ENCODE data around the gene SH3RF1. TPM values are rescaled to one million over a fixed set of nuclear protein-coding genes. Genes with fewer than 3 reads are reported as not detected.

The SH3RF1 gene
- total RNA-seq, 1 experiment from 2014 or later, result 15.3 TPM

GRCh38 chr4:169089004-169089403 is 181.8 kb downstream of the SH3RF1 start:
- TF ChIP-seq, protein P1, sequence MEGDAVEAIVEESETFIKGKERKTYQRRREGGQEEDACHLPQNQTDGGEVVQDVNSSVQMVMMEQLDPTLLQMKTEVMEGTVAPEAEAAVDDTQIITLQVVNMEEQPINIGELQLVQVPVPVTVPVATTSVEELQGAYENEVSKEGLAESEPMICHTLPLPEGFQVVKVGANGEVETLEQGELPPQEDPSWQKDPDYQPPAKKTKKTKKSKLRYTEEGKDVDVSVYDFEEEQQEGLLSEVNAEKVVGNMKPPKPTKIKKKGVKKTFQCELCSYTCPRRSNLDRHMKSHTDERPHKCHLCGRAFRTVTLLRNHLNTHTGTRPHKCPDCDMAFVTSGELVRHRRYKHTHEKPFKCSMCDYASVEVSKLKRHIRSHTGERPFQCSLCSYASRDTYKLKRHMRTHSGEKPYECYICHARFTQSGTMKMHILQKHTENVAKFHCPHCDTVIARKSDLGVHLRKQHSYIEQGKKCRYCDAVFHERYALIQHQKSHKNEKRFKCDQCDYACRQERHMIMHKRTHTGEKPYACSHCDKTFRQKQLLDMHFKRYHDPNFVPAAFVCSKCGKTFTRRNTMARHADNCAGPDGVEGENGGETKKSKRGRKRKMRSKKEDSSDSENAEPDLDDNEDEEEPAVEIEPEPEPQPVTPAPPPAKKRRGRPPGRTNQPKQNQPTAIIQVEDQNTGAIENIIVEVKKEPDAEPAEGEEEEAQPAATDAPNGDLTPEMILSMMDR (conservative IDR thresholded peaks at IDR 0.05), result 0 out of 3 replicates have a peak, but pooled peaks have one; percentile 9
- no peak overlapping the region for H2AFZ ChIP-seq (ENCODE audit: low read length)
- Mint-ChIP-seq H3K36me3 (ENCODE audit: insufficient read depth in 1 of 3, low read depth in 3 of 3) (peaks cover 13 to 36% (median 29%) of the 10 kb centered on the region in 3 experiments), H3K27ac (0 out of 7 replicates have a peak overlapping the region, but pooled peaks of 1 of the 3 experiments have one; percentile 21), H3K4me3 (no peak overlapping the region), H3K27me3 (ENCODE audit: low read depth) (no peaks in the 10 kb centered on the region), H3K4me1 (0 out of 4 replicates have a peak, but pooled peaks cover 0 to 2% of the 10 kb centered on the region in 2 experiments), H3K9me3 (peaks cover 5 to 8% of the 10 kb centered on the region in 2 experiments)
- WGBS (ENCODE audit: extremely low coverage, insufficient read length, low lambda C conversion rate), result no CpG with 5 or more reads among the region's 5 CpGs
- no peaks in the 10 kb centered on the region; the same call in 1 of the 2 replicates for H3K4me1 ChIP-seq (ENCODE audit: insufficient read depth, low read length)
- no peak overlapping the region for H2BK20ac ChIP-seq (ENCODE audit: low read depth, low read length, poor library complexity, severe bottlenecking)
- no peak overlapping the region for H3K4me2 ChIP-seq (ENCODE audit: insufficient read depth, insufficient read length, low read length)
- no peak overlapping the region for H2BK12ac ChIP-seq (ENCODE audit: insufficient read length, low read depth, low read length)
- H3K79me1 ChIP-seq (ENCODE audit: insufficient read depth, low read depth, low read length, poor library complexity, severe bottlenecking), result no peaks in the 10 kb centered on the region
- no peaks in the 10 kb centered on the region for H3K23me2 ChIP-seq (ENCODE audit: insufficient read length, low read depth, low read length, poor library complexity, severe bottlenecking)
- no peak overlapping the region for H2AK5ac ChIP-seq (ENCODE audit: insufficient read length, low read length)
- H3K79me2 ChIP-seq (ENCODE audit: insufficient read depth, low read length), result no peaks in the 10 kb centered on the region
- no peak for DNase-seq
- no peak overlapping the region for H3K27ac ChIP-seq (ENCODE audit: insufficient read length, low read depth, low read length)
- H3K23ac ChIP-seq (ENCODE audit: insufficient read length, low read depth, low read length), result no peak overlapping the region
- H3K9me3 ChIP-seq (ENCODE audit: control insufficient read depth, low read depth, low read length), result peaks cover 4% of the 10 kb centered on the region
- H4K91ac ChIP-seq (ENCODE audit: insufficient read length, low read depth, low read length), result no peak overlapping the region
- H3K18ac ChIP-seq (ENCODE audit: insufficient read length, low read depth, low read length), result no peak overlapping the region
- H3T11ph ChIP-seq (ENCODE audit: low read length), result no peak overlapping the region
- no peak overlapping the region for H3K4ac ChIP-seq (ENCODE audit: low read depth, low read length)
- H3K9ac ChIP-seq (ENCODE audit: extremely low read depth, insufficient read length, low read length), result no peak overlapping the region
- H4K20me1 ChIP-seq (ENCODE audit: control insufficient read depth, insufficient read depth, insufficient read length), result no peaks in the 10 kb centered on the region
- no peak overlapping the region for H2BK15ac ChIP-seq (ENCODE audit: low read depth, low read length)
- no peaks in the 10 kb centered on the region for H3K27me3 ChIP-seq (ENCODE audit: insufficient read depth, low read length)
- no peak overlapping the region for H2BK5ac ChIP-seq (ENCODE audit: insufficient read length, low read length)
- H4K8ac ChIP-seq (replicated peaks; ENCODE audit: insufficient read length, low read depth, low read length), result no peak overlapping the region
- no peak overlapping the region for H4K5ac ChIP-seq (ENCODE audit: insufficient read length, low read depth, low read length)
- H3K56ac ChIP-seq (ENCODE audit: insufficient read length, low read depth, low read length), result no peak overlapping the region
- H2BK120ac ChIP-seq (ENCODE audit: low read depth, low read length, poor library complexity, severe bottlenecking), result no peak overlapping the region
- no peak overlapping the region for H3K14ac ChIP-seq (ENCODE audit: insufficient read depth, low read length)

Measured in H9 (cell line).